PC-3 (cell line): ENCODE measurements around the gene MEGF10.

Experiments
- CTCF ChIP-seq: fragments of 300-600 bp; sonication (generic); conservative IDR thresholded peaks from 2 replicates; pipeline ENCODE4 v1.5.1; 2017; ENCODE audit warnings: antibody characterized with exemption, low read depth, mild to moderate bottlenecking, low read length
- EZH2 ChIP-seq: fragments of 300-600 bp; sonication (generic); IDR thresholded peaks from one replicate; pipeline ENCODE4 v1.6.1; 2017; ENCODE audit warnings: antibody characterized with exemption, mild to moderate bottlenecking, low read length; ENCODE audit not compliant: unreplicated experiment
- EZH2phosphoT487 ChIP-seq: fragments of 300-600 bp; sonication (generic); IDR thresholded peaks from 2 replicates; pipeline ENCODE4 v1.6.1; 2018; ENCODE audit warnings: mild to moderate bottlenecking, antibody characterized with exemption, low read length, borderline replicate concordance

GRCh38 chr5:127290946-127291693 is 524 bp downstream of the MEGF10 start:
- TF ChIP-seq EZH2 (no peak), CTCF (no peak), EZH2phosphoT487 (no peak)
